GM12875 (cell line): ENCODE results near the gene SUCLG2.

ENCODE experiments used
- H3K4me3 ChIP-seq: one replicate; pipeline ENCODE4 v1.5.1; 2011; ENCODE audit warnings: low read depth, low read length, control low read depth
- TF ChIP-seq, protein P1 (sequence below): IDR thresholded peaks from 2 replicates; pipeline ENCODE4 v1.5.1; 2011; ENCODE audit warnings: low read depth, mild to moderate bottlenecking, control low read depth, inconsistent platforms, low read length, moderate library complexity, borderline replicate concordance; ENCODE audit not compliant: insufficient read depth

Gene SUCLG2

DNA sequence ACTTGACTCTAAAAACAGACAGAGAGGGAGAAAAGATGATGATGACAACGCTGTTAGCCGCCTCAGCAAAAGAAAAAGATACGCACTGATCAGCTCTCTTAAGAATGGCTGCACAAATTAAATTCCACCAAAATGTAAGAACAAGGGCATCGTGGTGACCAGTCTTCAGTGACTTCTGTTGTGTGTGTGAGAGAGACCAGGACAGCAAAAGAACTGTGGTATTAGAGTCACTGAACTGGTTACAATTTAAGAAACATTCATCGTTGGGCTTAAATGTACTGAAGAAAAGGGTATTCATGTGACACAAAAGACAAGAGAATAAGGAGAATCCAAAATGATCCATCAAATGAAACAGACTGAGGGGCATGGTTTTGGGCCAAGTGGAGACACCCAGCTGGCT, 86.5 kb downstream of the SUCLG2 start:
- no peak overlapping the region for H3K4me3 ChIP-seq
- TF ChIP-seq, protein P1, sequence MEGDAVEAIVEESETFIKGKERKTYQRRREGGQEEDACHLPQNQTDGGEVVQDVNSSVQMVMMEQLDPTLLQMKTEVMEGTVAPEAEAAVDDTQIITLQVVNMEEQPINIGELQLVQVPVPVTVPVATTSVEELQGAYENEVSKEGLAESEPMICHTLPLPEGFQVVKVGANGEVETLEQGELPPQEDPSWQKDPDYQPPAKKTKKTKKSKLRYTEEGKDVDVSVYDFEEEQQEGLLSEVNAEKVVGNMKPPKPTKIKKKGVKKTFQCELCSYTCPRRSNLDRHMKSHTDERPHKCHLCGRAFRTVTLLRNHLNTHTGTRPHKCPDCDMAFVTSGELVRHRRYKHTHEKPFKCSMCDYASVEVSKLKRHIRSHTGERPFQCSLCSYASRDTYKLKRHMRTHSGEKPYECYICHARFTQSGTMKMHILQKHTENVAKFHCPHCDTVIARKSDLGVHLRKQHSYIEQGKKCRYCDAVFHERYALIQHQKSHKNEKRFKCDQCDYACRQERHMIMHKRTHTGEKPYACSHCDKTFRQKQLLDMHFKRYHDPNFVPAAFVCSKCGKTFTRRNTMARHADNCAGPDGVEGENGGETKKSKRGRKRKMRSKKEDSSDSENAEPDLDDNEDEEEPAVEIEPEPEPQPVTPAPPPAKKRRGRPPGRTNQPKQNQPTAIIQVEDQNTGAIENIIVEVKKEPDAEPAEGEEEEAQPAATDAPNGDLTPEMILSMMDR, result no peak

DNA sequence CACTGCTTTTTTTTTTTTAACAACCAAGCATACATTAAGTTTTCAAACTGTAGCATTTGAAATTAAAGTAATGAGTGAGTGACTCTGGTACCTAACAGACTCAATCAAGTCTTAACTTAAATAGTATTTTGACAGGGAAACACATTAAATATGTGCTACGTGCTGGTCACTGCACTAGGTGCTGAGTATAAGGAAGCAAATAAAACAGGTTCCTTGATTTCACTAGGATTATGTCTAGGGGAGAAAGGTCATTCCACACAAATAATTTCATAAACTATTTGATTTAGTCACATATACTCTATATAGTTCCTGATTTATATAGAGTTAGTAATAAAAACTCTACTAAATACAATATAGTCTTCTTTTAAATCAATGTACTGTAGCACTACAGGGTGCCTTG, 89.4 kb downstream of the SUCLG2 start:
- H3K4me3 ChIP-seq, result no peak overlapping the region
- TF ChIP-seq, protein P1, result no peak

DNA sequence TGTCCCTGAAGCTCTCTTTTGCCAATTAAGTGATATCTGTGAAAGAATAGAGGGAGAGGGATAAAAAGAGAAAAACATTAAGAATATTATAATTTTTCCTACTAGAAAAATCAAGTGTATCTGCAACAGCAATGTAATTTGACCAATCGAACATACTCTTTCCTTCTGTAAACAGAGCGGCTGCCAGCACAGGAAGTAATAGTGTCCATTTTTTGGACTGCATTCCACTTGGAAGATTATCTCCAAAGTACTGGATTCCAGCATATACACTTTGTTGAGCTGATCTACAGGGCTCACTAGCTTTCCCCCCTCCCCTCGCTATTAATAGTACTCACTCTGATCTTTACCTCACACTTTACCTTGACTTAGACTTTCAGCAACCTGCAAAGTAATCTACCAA, 90.4 kb downstream of the SUCLG2 start:
- TF ChIP-seq, protein P1, result no peak
- H3K4me3 ChIP-seq, result no peak overlapping the region

DNA sequence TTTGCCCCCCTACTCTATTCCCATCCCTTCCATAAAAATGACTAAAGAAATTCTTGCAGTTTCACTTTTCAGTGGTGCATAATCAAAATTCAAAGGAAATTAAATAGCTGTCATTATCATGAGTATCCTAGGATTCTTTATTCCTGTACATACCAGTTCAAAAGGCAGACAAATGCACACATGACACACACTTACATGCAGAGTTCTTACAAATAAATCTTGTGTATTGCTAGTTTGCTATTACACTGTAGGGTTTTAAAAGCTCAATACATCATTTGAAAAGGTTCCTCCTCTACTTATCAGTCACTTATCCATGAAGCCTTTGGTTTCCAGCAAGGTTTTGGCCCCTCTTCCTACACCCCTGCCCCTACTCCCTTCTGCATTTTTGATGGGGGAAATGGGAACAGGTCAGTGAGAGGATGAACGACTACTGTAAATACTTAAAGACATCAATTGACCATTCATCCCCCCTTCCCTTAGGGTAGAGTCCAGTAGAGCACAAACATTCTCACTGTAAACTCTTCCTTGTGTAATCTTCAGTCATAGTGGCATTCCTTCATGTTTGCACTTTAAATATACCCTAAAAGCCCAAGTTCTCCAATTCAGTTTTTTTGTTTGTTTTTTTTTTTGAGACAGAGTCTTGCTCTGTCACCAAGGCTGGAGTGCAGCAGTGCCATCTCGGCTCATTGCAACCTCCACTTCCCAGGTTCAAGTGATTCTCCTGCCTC, 92.6 kb downstream of the SUCLG2 start:
- TF ChIP-seq, protein P1, result no peak
- H3K4me3 ChIP-seq, result no peak overlapping the region

DNA sequence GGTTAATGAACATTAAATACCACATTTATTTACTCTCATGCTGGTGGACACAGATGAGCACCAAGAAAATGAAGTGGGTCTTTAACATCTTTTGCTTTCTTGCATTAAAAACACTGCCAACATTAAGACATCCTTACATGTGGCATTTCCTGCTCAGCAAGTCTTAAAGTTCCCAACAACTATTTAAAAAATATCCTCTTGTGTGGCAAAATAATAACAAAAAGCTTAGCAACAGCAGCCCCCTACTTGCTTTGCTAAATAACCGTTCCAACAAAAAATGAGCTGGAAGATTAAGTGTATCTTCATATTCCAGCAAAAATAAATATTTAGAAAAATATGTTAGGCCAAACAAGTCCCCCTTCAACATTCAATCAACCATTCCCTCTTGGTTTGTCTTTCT, 93.1 kb downstream of the SUCLG2 start:
- TF ChIP-seq, protein P1, result no peak
- no peak overlapping the region for H3K4me3 ChIP-seq

DNA sequence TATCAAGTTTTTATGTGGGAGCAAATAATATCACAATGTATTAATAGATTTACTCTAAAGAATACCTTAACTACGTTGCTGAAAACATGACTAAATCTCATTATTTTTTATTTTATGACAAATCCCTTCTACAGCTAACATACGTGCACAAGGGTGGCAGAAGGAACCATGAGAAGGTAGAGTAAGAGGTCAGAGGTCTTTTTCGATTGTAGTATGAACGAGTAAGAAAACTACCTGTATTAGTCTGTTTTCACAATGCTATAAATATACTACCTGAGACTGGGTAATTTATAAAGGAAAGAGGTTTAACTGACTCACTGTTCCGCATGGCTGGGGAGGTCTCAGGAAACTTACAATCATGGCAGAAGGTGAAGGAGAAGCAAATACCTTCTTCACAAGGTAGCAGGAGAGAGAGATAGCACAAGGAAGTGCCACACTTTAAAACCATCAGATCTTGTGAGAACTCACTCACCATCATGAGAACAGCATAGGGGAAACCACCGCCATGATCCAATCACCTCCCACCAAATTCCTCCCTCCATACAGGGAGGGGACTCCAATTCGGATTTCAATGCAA, 95.3 kb downstream of the SUCLG2 start:
- H3K4me3 ChIP-seq, result no peak overlapping the region
- TF ChIP-seq, protein P1, result no peak

DNA sequence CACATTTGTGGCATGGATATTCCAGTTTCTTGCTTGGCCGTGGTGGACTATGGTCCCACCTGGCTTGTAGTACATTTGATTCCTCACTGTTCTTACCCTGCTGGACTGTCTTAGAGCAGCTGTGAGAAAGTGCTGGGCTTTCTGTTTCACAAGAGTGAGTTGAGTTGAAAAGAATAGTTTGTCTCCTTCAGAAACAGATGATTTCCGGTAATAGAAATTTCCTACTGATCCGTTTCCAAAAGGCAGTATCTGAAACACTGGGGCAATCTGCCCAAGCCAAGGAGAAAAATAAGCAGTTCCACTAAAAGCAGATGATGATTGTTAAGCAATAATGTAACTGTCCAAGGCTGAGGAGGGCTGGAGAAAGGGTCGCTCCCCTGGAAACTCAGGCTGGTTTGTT, 96.0 kb downstream of the SUCLG2 start:
- no peak overlapping the region for H3K4me3 ChIP-seq
- TF ChIP-seq, protein P1, result no peak
